HEK293 (cell line): ENCODE data around the gene ARHGAP4.

Source experiments
- CTCF ChIA-PET: fragments of 350-600 bp; formaldehyde crosslinking; extraction: SDS; loops from one replicate; lab custom pipeline; 2021; ENCODE audit warnings: antibody characterized with exemption; lab: Yijun Ruan, JAX
- POLR2A ChIA-PET: fragments of 300-600 bp; formaldehyde crosslinking; extraction: SDS; loops from one replicate; lab custom pipeline; 2020; ENCODE audit warnings: antibody characterized with exemption, inconsistent platforms; lab: Yijun Ruan, JAX
- H3K27ac ChIP-seq: fragments of 200-500 bp; sonication (Bioruptor generic); 2 replicates; pipeline ENCODE4 v1.5.1; 2014; ENCODE audit warnings: low read depth, low read length, control low read depth, inconsistent platforms; ENCODE audit errors: extremely low read depth
- H3K36me3 ChIP-seq, 2 experiments: fragments of 200-500 bp in 1 of 2; sonication (Bioruptor generic) in 1 of 2; 1 replicate in 1 of 2; 2 replicates in 1 of 2; pipeline ENCODE4 v1.5.1; 2014 to 2017; ENCODE audit warnings: inconsistent platforms in 2 of 2, low read length in 2 of 2; ENCODE audit not compliant: control insufficient read depth in 2 of 2, insufficient read depth in 1 of 2
- H3K4me1 ChIP-seq: fragments of 200-500 bp; sonication (Bioruptor generic); 2 replicates; pipeline ENCODE4 v1.5.1; 2014; ENCODE audit warnings: mild to moderate bottlenecking, low read length, inconsistent platforms; ENCODE audit not compliant: control insufficient read depth, insufficient read depth
- H3K4me3 ChIP-seq: 2 replicates; pipeline ENCODE4 v1.5.1; 2011; ENCODE audit warnings: low read depth, mild to moderate bottlenecking, control low read depth, low read length, moderate library complexity
- H3K9me3 ChIP-seq: fragments of 200-500 bp; sonication (Bioruptor generic); 2 replicates; pipeline ENCODE4 v1.5.1; 2014; ENCODE audit warnings: low read depth, low read length, inconsistent platforms; ENCODE audit not compliant: control insufficient read depth, insufficient read depth
- CTCF ChIP-seq: fragments of 450-650 bp; formaldehyde crosslinking; IDR thresholded peaks from 2 replicates; pipeline ENCODE4 v1.5.1; 2016; ENCODE audit warnings: missing biosample characterization, missing genetic modification characterization
- GLIS2 ChIP-seq: fragments of 450-650 bp; formaldehyde crosslinking; IDR thresholded peaks from 2 replicates; pipeline ENCODE4 v1.5.1; 2016; ENCODE audit warnings: missing biosample characterization, missing genetic modification characterization
- PRDM2 ChIP-seq: fragments of 450-650 bp; formaldehyde crosslinking; IDR thresholded peaks from 2 replicates; pipeline ENCODE4 v1.5.1; 2016; ENCODE audit warnings: missing biosample characterization, missing genetic modification characterization, borderline replicate concordance
- SCRT2 ChIP-seq: fragments of 450-650 bp; formaldehyde crosslinking; IDR thresholded peaks from 2 replicates; pipeline ENCODE4 v1.5.1; 2016; ENCODE audit warnings: missing biosample characterization, missing genetic modification characterization
- SP2 ChIP-seq: fragments of 450-650 bp; formaldehyde crosslinking; IDR thresholded peaks from 2 replicates; pipeline ENCODE4 v1.5.1; 2016; ENCODE audit warnings: missing biosample characterization, missing genetic modification characterization
- SP3 ChIP-seq: fragments of 450-650 bp; formaldehyde crosslinking; IDR thresholded peaks from 2 replicates; pipeline ENCODE4 v1.5.1; 2016; ENCODE audit warnings: missing biosample characterization, missing genetic modification characterization
- ZBTB1 ChIP-seq: fragments of 450-650 bp; formaldehyde crosslinking; IDR thresholded peaks from 2 replicates; pipeline ENCODE4 v1.5.1; 2016; ENCODE audit warnings: missing biosample characterization, missing genetic modification characterization
- ZNF112 ChIP-seq: fragments of 450-650 bp; formaldehyde crosslinking; IDR thresholded peaks from 2 replicates; pipeline ENCODE4 v1.5.0; 2017; ENCODE audit warnings: missing biosample characterization, missing genetic modification characterization
- ZNF416 ChIP-seq: fragments of 450-650 bp; formaldehyde crosslinking; IDR thresholded peaks from 2 replicates; pipeline ENCODE4 v1.5.1; 2016; ENCODE audit warnings: missing biosample characterization, missing genetic modification characterization
- ZNF514 ChIP-seq: fragments of 450-650 bp; formaldehyde crosslinking; IDR thresholded peaks from 2 replicates; pipeline ENCODE4 v1.5.1; 2016; ENCODE audit warnings: missing biosample characterization, missing genetic modification characterization
- ZNF600 ChIP-seq: fragments of 450-650 bp; formaldehyde crosslinking; IDR thresholded peaks from 2 replicates; pipeline ENCODE4 v1.5.1; 2016; ENCODE audit warnings: missing biosample characterization, missing genetic modification characterization
- ZNF654 ChIP-seq: fragments of 450-650 bp; formaldehyde crosslinking; IDR thresholded peaks from 2 replicates; pipeline ENCODE4 v1.5.1; 2016; ENCODE audit warnings: low read depth, missing biosample characterization, missing genetic modification characterization
- ZNF660 ChIP-seq: fragments of 450-650 bp; IDR thresholded peaks from 2 replicates; pipeline ENCODE4 v1.5.1; 2018; ENCODE audit warnings: missing biosample characterization, mild to moderate bottlenecking, missing genetic modification characterization
- ZNF701 ChIP-seq: fragments of 450-650 bp; formaldehyde crosslinking; IDR thresholded peaks from 2 replicates; pipeline ENCODE4 v1.5.1; 2016; ENCODE audit warnings: missing biosample characterization, missing genetic modification characterization
- TF ChIP-seq, protein P1 (sequence below): fragments of 450-650 bp; formaldehyde crosslinking; optimal IDR thresholded peaks from 2 replicates; pipeline ENCODE3; 2016; ENCODE audit warnings: missing biosample characterization, mild to moderate bottlenecking, missing genetic modification characterization

ARHGAP4 gene

DNA sequence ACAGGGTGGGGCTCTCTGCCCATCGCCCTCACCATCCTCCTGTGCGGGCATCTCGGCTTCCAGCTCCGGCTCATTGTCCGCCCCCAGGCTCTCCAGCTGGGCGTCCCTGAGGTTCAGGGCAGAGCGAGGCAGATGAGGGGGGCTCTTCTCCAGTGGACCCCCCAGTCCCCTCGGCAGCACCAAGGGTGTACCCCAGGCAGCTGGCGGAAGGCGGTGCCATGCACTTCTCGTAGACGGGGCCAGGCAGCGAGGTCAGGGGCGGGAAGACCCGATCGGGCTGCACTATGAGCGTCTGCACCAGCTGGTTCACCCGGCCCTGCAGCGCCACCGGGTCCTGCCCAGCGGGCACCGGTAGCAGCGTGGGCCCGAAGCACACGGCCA is 16.1 kb downstream of the ARHGAP4 start (continued):
- TF ChIP-seq PRDM2: no peak
- no peak for TF ChIP-seq ZNF514 (tag by site-specific recombination)
- no peak for TF ChIP-seq ZBTB1 (tag by site-specific recombination)
- TF ChIP-seq, protein P1, sequence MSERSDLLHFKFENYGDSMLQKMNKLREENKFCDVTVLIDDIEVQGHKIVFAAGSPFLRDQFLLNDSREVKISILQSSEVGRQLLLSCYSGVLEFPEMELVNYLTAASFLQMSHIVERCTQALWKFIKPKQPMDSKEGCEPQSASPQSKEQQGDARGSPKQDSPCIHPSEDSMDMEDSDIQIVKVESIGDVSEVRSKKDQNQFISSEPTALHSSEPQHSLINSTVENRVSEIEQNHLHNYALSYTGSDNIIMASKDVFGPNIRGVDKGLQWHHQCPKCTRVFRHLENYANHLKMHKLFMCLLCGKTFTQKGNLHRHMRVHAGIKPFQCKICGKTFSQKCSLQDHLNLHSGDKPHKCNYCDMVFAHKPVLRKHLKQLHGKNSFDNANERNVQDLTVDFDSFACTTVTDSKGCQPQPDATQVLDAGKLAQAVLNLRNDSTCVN (tag by site-specific recombination): no peak
- TF ChIP-seq ZNF654: no peak
- TF ChIP-seq CTCF (tag by site-specific recombination): no peak
- TF ChIP-seq ZNF600 (tag by site-specific recombination): no peak
- no peak for TF ChIP-seq ZNF112 (tag by site-specific recombination)
- TF ChIP-seq ZNF660 (tag by site-specific recombination): no peak
- TF ChIP-seq, all 188 proteins: peak for 0

- no peak overlapping the region for H3K27ac ChIP-seq
- CTCF ChIA-PET: interaction anchor here (9.6 kb wide), 1 partner anchor 14 kb away, joined by 72 read pairs; no protein-coding TSS in a partner anchor
- H3K4me3 ChIP-seq: no peak overlapping the region
- TF ChIP-seq SCRT2 (tag by site-specific recombination) (peak; percentile 23; the same call in 1 of the 2 replicates), SP2 (0 out of 2 replicates have a peak, but pooled peaks have one; percentile 8), ZNF416 (tag by site-specific recombination) (no peak), ZNF701 (tag by site-specific recombination) (no peak), SP3 (tag by site-specific recombination) (0 out of 2 replicates have a peak, but pooled peaks have one; percentile 22), PRDM2 (no peak), GLIS2 (tag by site-specific recombination) (peak; percentile 62)
- TF ChIP-seq, all 188 proteins: peak for 4
- H3K36me3 ChIP-seq: no peaks in the 10 kb centered on the region
- H3K9me3 ChIP-seq: no peaks in the 10 kb centered on the region
- H3K4me1 ChIP-seq: no peaks in the 10 kb centered on the region
- POLR2A ChIA-PET: interaction anchor here (0.8 to 0.9 kb wide), 3 partner anchors 9 to 19 kb away, joined by 3 to 6 read pairs (median 4); no protein-coding TSS in a partner anchor
These were observed 16.8 kb downstream of the ARHGAP4 start for GRCh38 chrX:153909024-153909979.
